ENCODE data around the gene HSD3B2. TPM values are rescaled to one million over a fixed set of nuclear protein-coding genes. Genes with fewer than 3 reads are reported as not detected.

Gene HSD3B2
- total and polyA plus RNA-seq, 2 of the 8 experiments (the other 6 are each of a cell fraction or from before 2014, with no cell fraction given) = not detected

GRCh38 chr1:119466445-119466844, 51.5 kb downstream of the HSD3B2 start:
- Histone ChIP-seq H2AK5ac (ENCODE audit: low read depth, low read length) (no peak overlapping the region), H2BK15ac (ENCODE audit: low read length) (no peak overlapping the region), H3K79me2 (ENCODE audit: control insufficient read depth in 1 of 2, insufficient read depth in 2 of 2, low read length in 2 of 2) (no peaks in the 10 kb centered on the region), H2BK12ac (ENCODE audit: low read depth, low read length) (no peak overlapping the region), H3K36me3 (ENCODE audit: control insufficient read depth in 2 of 4, insufficient read depth in 4 of 4, low read length in 3 of 4) (no peaks in the 10 kb centered on the region), H3K14ac (ENCODE audit: insufficient read length) (no peak overlapping the region), H3K4me3 (ENCODE audit: extremely low read depth in 1 of 4, insufficient read depth in 2 of 4, low read depth in 3 of 4, low read length in 4 of 4) (no peak overlapping the region), H3K9ac (replicated peaks in 1 of 4; ENCODE audit: extremely low read depth in 1 of 4, low read depth in 3 of 4, low read length in 3 of 4) (no peak overlapping the region), H3K79me1 (ENCODE audit: low read depth, low read length) (no peaks in the 10 kb centered on the region), H2BK120ac (replicated peaks; ENCODE audit: low read depth, low read length) (no peak overlapping the region), H3K18ac (ENCODE audit: extremely low read depth, low read length) (no peak overlapping the region), H3K4me2 (ENCODE audit: insufficient read depth in 1 of 2, low read depth in 2 of 2, low read length in 2 of 2) (no peak overlapping the region), H3K27ac (ENCODE audit: low read depth, low read length) (no peak overlapping the region), H4K8ac (ENCODE audit: extremely low read depth, insufficient read depth, low read length) (no peak overlapping the region), H3K9me3 (ENCODE audit: insufficient read depth in 2 of 2, low read depth in 1 of 2, low read length in 1 of 2) (no peaks in the 10 kb centered on the region), H3K23me2 (ENCODE audit: low read depth, low read length) (no peaks in the 10 kb centered on the region), H4K91ac (replicated peaks; ENCODE audit: insufficient read length, low read length) (no peak overlapping the region), H2BK5ac (ENCODE audit: low read depth, low read length) (no peak overlapping the region), H4K20me1 (replicated peaks in 1 of 2; ENCODE audit: control insufficient read depth in 1 of 2, insufficient read depth in 2 of 2, low read length in 2 of 2) (no peaks in the 10 kb centered on the region), H3K4ac (replicated peaks; ENCODE audit: insufficient read length, low read depth, low read length) (no peak overlapping the region), H3K27me3 (replicated peaks in 1 of 4; ENCODE audit: control insufficient read depth in 3 of 4, extremely low read depth in 1 of 4, insufficient read depth in 3 of 4, low read length in 3 of 4) (no peaks in the 10 kb centered on the region), H3K23ac (ENCODE audit: insufficient read length) (no peak overlapping the region), H2BK20ac (ENCODE audit: low read length) (no peak overlapping the region), H3K56ac (replicated peaks; ENCODE audit: insufficient read length, low read depth, low read length) (no peak overlapping the region), H3K4me1 (replicated peaks in 1 of 4; ENCODE audit: control insufficient read depth in 3 of 4, insufficient read depth in 4 of 4, low read length in 3 of 4) (no peaks in the 10 kb centered on the region), H4K5ac (ENCODE audit: insufficient read length, low read depth, low read length) (no peak overlapping the region), H2AFZ (ENCODE audit: low read length) (no peak overlapping the region)
- POLR2A ChIA-PET (ENCODE audit: partially characterized antibody) = no interaction called here
- CTCF ChIA-PET (ENCODE audit: partially characterized antibody) = interaction anchor here (1.3 to 2.6 kb wide), 5 partner anchors 9 to 99 kb away, joined by 3 to 15 read pairs (median 7); no protein-coding TSS in a partner anchor
- WGBS, 2 experiments (ENCODE audit: extremely low coverage in 1 of 2, insufficient coverage in 1 of 2, insufficient read length in 1 of 2, insufficient replicate concordance in 2 of 2, low coverage in 1 of 2, low lambda C conversion rate in 2 of 2, missing lambda C conversion rate in 1 of 2) = 81% methylated on average over 2 of the region's 2 CpGs; no CpG with 5 or more reads in 1 of the 2 experiments
- DNase-seq (ENCODE audit: low read depth in 1 of 2, low spot score in 2 of 2) (no peak), FAIRE-seq (no peak)
- no peak for TF ChIP-seq GTF2F1 (IDR thresholded peaks at IDR 0.05; ENCODE audit: borderline replicate concordance, low read depth, low read length)
- TF ChIP-seq SP2 (IDR thresholded peaks at IDR 0.05; ENCODE audit: low read length) = no peak

Data from H1 (cell line).